ENCODE measurements around the gene MED28.

Gene MED28

DNA sequence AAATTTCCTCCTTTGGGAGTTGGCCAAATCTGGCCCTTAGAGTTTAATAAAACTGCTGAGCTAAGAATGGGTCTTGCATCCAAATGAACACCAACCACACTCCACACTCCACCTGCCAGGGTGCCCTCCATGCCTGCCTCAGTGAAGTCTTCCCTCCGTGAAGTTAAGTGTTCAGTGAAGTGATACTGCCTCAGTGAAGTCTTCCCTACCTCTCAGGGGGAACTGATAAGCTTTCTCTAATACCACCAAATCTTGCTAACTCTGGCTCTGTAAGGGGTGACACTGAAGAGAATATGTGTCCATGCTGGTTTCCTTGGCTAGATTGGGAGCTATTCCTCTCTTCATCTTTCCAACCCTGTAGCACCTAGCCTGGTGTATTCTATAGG, 27.9 kb downstream of the MED28 start:
- TF ChIP-seq ZFP30 (CRISPR knock-in tag; IDR thresholded peaks at IDR 0.05) (no peak), CREB5 (CRISPR knock-in tag; IDR thresholded peaks at IDR 0.05; ENCODE audit: low read depth) (no peak), CSRNP3 (CRISPR knock-in tag; IDR thresholded peaks at IDR 0.05) (no peak), CSDC2 (CRISPR knock-in tag; IDR thresholded peaks at IDR 0.05) (no peak), OSR1 (CRISPR knock-in tag; IDR thresholded peaks at IDR 0.05) (no peak), ARNTL (CRISPR knock-in tag; IDR thresholded peaks at IDR 0.05; ENCODE audit: borderline replicate concordance, low read depth) (no peak), ZFP3 (CRISPR knock-in tag; IDR thresholded peaks at IDR 0.05) (no peak), TOX (CRISPR knock-in tag; IDR thresholded peaks at IDR 0.05; ENCODE audit: borderline replicate concordance) (no peak), GLIS3 (CRISPR knock-in tag; IDR thresholded peaks at IDR 0.05) (no peak), RARB (CRISPR knock-in tag; IDR thresholded peaks at IDR 0.05) (no peak), PATZ1 (CRISPR knock-in tag; IDR thresholded peaks at IDR 0.05; ENCODE audit: borderline replicate concordance) (no peak), ZC3H10 (CRISPR knock-in tag; IDR thresholded peaks at IDR 0.05) (no peak), ZNF565 (CRISPR knock-in tag; conservative IDR thresholded peaks at IDR 0.05; ENCODE audit: low read depth) (no peak), BACH2 (CRISPR knock-in tag; IDR thresholded peaks at IDR 0.05; ENCODE audit: borderline replicate concordance) (no peak)
- TF ChIP-seq, protein P1, sequence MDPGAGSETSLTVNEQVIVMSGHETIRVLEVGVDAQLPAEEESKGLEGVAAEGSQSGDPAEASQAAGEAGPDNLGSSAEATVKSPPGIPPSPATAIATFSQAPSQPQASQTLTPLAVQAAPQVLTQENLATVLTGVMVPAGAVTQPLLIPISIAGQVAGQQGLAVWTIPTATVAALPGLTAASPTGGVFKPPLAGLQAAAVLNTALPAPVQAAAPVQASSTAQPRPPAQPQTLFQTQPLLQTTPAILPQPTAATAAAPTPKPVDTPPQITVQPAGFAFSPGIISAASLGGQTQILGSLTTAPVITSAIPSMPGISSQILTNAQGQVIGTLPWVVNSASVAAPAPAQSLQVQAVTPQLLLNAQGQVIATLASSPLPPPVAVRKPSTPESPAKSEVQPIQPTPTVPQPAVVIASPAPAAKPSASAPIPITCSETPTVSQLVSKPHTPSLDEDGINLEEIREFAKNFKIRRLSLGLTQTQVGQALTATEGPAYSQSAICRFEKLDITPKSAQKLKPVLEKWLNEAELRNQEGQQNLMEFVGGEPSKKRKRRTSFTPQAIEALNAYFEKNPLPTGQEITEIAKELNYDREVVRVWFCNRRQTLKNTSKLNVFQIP (CRISPR knock-in tag; IDR thresholded peaks at IDR 0.05; ENCODE audit: borderline replicate concordance, low read depth), result no peak
- ATAC-seq, result no peak

DNA sequence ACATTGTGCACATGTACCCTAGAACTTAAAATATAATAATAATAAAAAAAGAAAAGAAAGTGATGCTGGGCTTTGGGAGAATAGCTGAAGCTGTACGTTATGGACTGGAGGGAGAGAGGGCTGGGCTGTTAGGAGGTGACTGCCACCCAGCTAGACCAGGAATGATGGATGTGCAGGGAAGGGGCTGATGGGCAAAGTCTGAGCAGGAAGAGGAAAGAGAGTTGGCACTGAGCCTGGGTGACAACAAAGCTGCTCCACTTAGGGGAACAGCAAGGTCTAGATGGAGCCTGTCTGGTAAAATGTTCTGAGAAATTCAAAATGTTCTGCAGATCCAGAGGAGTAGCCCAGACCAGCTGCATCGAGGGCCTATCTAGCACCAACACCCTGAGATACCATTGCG, 32.3 kb downstream of the MED28 start:
- no peak for TF ChIP-seq SNAI2 (CRISPR knock-in tag; IDR thresholded peaks at IDR 0.05)
- no peak for TF ChIP-seq ZNF8 (CRISPR knock-in tag; IDR thresholded peaks at IDR 0.05)
- no peak for ATAC-seq

DNA sequence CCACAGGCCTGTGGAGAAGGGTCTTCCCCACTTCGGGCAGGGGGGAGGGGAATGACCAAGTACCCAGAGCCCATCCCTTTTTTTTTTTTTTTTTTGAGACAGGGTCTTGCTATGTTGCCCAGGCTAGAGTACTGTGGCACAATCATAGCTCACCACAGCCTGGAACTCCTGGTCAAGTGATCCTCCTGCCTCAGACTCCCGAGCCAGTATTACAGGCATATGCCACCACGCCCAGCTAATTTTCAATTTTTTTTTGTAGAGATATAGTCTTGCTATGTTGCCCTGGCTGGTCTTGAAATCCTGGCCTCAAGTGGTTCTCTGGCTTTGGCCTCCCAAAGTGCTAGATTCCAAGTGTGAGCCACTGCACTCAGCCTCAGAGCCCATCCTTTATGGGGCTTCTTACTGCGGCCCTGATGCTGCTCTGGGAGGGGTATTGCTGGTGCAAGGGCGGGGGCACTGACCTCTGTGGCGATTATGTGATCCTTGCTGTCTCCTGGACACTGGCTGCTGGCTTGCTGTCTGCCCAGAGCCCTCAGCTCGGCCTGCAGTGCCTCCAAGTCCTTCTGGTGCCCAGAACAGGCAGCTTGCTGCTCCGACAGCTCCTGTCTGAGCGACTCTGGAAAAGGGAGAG, 32.9 kb downstream of the MED28 start:
- ATAC-seq, result no peak
- TF ChIP-seq TSHZ2 (CRISPR knock-in tag; IDR thresholded peaks at IDR 0.05) (no peak), ZNF8 (CRISPR knock-in tag; IDR thresholded peaks at IDR 0.05) (no peak), GLIS3 (CRISPR knock-in tag; IDR thresholded peaks at IDR 0.05) (no peak), TOX (CRISPR knock-in tag; IDR thresholded peaks at IDR 0.05; ENCODE audit: borderline replicate concordance) (no peak), ZNF565 (CRISPR knock-in tag; conservative IDR thresholded peaks at IDR 0.05; ENCODE audit: low read depth) (no peak), RARB (CRISPR knock-in tag; IDR thresholded peaks at IDR 0.05) (no peak), CSDC2 (CRISPR knock-in tag; IDR thresholded peaks at IDR 0.05) (no peak), ZFP3 (CRISPR knock-in tag; IDR thresholded peaks at IDR 0.05) (no peak), TCF4 (CRISPR knock-in tag; IDR thresholded peaks at IDR 0.05; ENCODE audit: borderline replicate concordance) (no peak), CREB5 (CRISPR knock-in tag; IDR thresholded peaks at IDR 0.05; ENCODE audit: low read depth) (no peak), PPARA (CRISPR knock-in tag; IDR thresholded peaks at IDR 0.05; ENCODE audit: borderline replicate concordance) (no peak), ZFP30 (CRISPR knock-in tag; IDR thresholded peaks at IDR 0.05) (no peak)

Measured in SK-N-SH treated with all-trans-retinoic acid at 6 μM for 48 hours (cell line).